Skeletal muscle satellite cell (primary cell): Measurements from ENCODE around the gene CAMLG.
A peak's percentile ranks its signal among the peaks of the same experiment; 100 is the strongest.
"Not testable (repeated sequence)": the region's sequence is repeated elsewhere in the genome, so short reads cannot be mapped to it uniquely, and the experiment has no call there.

ENCODE experiments used
- H3K27me3 ChIP-seq: 2 replicates; pipeline ENCODE4 v1.7.0; 2013; ENCODE audit warnings: low read length; ENCODE audit not compliant: control insufficient read depth, insufficient read depth
- H3K36me3 ChIP-seq: 2 replicates; pipeline ENCODE4 v1.7.0; 2013; ENCODE audit warnings: mild to moderate bottlenecking, control low read depth, low read length; ENCODE audit not compliant: insufficient read depth
- H3K4me1 ChIP-seq: 2 replicates; pipeline ENCODE4 v1.7.0; 2013; ENCODE audit warnings: low read length; ENCODE audit not compliant: control insufficient read depth, insufficient read depth
- H3K4me2 ChIP-seq: 2 replicates; pipeline ENCODE4 v1.7.0; 2013; ENCODE audit warnings: mild to moderate bottlenecking, low read length
- H3K4me3 ChIP-seq: 2 replicates; pipeline ENCODE4 v1.7.0; 2013; ENCODE audit warnings: low read length
- H3K9ac ChIP-seq: 2 replicates; pipeline ENCODE4 v1.7.0; 2013; ENCODE audit warnings: mild to moderate bottlenecking, low read depth, low read length, moderate library complexity
- H3K9me3 ChIP-seq: replicated peaks from 2 replicates; pipeline ENCODE4 v1.7.0; 2013; ENCODE audit warnings: mild to moderate bottlenecking, control low read depth, low read length

CAMLG gene

GRCh38 chr5:134738963-134739661, 764 bp downstream of the CAMLG start:
- peak overlapping the region; percentile 86 for H3K4me2 ChIP-seq
- peak overlapping the region; percentile 82 for H3K4me3 ChIP-seq
- peaks cover 13% of the 10 kb centered on the region for H3K4me1 ChIP-seq
- peak overlapping the region; percentile 95 for H3K9ac ChIP-seq
- peaks cover 14% of the 10 kb centered on the region for H3K36me3 ChIP-seq
- H3K9me3 ChIP-seq, result no peaks in the 10 kb centered on the region
- H3K27me3 ChIP-seq, result no peaks in the 10 kb centered on the region

GRCh38 chr5:134741052-134741451, 2.7 kb downstream of the CAMLG start:
- Histone ChIP-seq H3K4me1 (peaks cover 13% of the 10 kb centered on the region), H3K9me3 (no peaks in the 10 kb centered on the region), H3K9ac (no peak overlapping the region), H3K4me2 (no peak overlapping the region), H3K36me3 (peaks cover 14% of the 10 kb centered on the region), H3K27me3 (no peaks in the 10 kb centered on the region), H3K4me3 (no peak overlapping the region)

- Histone ChIP-seq H3K4me2 (no peak overlapping the region), H3K4me1 (peaks cover 13% of the 10 kb centered on the region), H3K9me3 (no peaks in the 10 kb centered on the region), H3K9ac (no peak overlapping the region), H3K27me3 (no peaks in the 10 kb centered on the region), H3K36me3 (peaks cover 14% of the 10 kb centered on the region), H3K4me3 (no peak overlapping the region)
These were observed 3.8 kb downstream of the CAMLG start for GRCh38 chr5:134742134-134742533.

- Histone ChIP-seq H3K4me3 (no peak overlapping the region), H3K4me1 (no peaks in the 10 kb centered on the region), H3K4me2 (no peak overlapping the region), H3K27me3 (no peaks in the 10 kb centered on the region), H3K36me3 (peaks cover 9% of the 10 kb centered on the region), H3K9me3 (no peaks in the 10 kb centered on the region), H3K9ac (no peak overlapping the region)
These were observed 11.1 kb downstream of the CAMLG start for GRCh38 chr5:134749415-134749814.

- Histone ChIP-seq H3K27me3 (no peaks in the 10 kb centered on the region), H3K4me3 (peak overlapping the region; percentile 89), H3K4me1 (peaks cover 10% of the 10 kb centered on the region), H3K9me3 (no peaks in the 10 kb centered on the region), H3K4me2 (peak overlapping the region; percentile 88), H3K9ac (peak overlapping the region; percentile 89), H3K36me3 (no peaks in the 10 kb centered on the region)
These were observed 19.8 kb downstream of the CAMLG start for GRCh38 chr5:134758176-134758503.

GRCh38 chr5:134758504-134759341, 20.4 kb downstream of the CAMLG start, which contains the start of gene DDX46:
Gene DDX46, plus strand, starts transcription at chr5:134758779. Its CDS starts 160 bp downstream, at chr5:134758939.
- H3K4me2 ChIP-seq, result peak within 1 kb of the TSS; percentile 88
- H3K9ac ChIP-seq, result peak within 1 kb of the TSS; percentile 89
- H3K4me1 ChIP-seq, result peaks cover 10% of the 10 kb centered on the region
- no peaks in the 10 kb centered on the region for H3K36me3 ChIP-seq
- peak within 1 kb of the TSS; percentile 89 for H3K4me3 ChIP-seq
- no peaks in the 10 kb centered on the region for H3K9me3 ChIP-seq
- no peaks in the 10 kb centered on the region for H3K27me3 ChIP-seq

GRCh38 chr5:134767528-134768291, 29.4 kb downstream of the CAMLG start:
- not testable (repeated sequence) for H3K9me3 ChIP-seq, H3K4me2 ChIP-seq, H3K27me3 ChIP-seq, H3K4me1 ChIP-seq, H3K9ac ChIP-seq, H3K4me3 ChIP-seq
- peaks cover 39% of the 10 kb centered on the region for H3K36me3 ChIP-seq

- Histone ChIP-seq H3K4me3 (no peak overlapping the region), H3K9me3 (no peaks in the 10 kb centered on the region), H3K4me2 (no peak overlapping the region), H3K4me1 (no peaks in the 10 kb centered on the region), H3K27me3 (no peaks in the 10 kb centered on the region), H3K9ac (no peak overlapping the region), H3K36me3 (peaks cover 52% of the 10 kb centered on the region)
These were observed 30.9 kb downstream of the CAMLG start for GRCh38 chr5:134769206-134769605.

GRCh38 chr5:134772461-134773125, 34.2 kb downstream of the CAMLG start:
- Histone ChIP-seq H3K4me2 (no peak overlapping the region), H3K4me3 (no peak overlapping the region), H3K36me3 (peaks cover 52% of the 10 kb centered on the region), H3K9ac (no peak overlapping the region), H3K27me3 (no peaks in the 10 kb centered on the region), H3K9me3 (no peaks in the 10 kb centered on the region), H3K4me1 (no peaks in the 10 kb centered on the region)

- H3K36me3 ChIP-seq, result peaks cover 60% of the 10 kb centered on the region
- no peak overlapping the region for H3K4me3 ChIP-seq
These were observed 39.0 kb downstream of the CAMLG start for GRCh38 chr5:134777366-134777765.

More at GRCh38 chr5:134777366-134777765, 39.0 kb downstream of the CAMLG start:
- Histone ChIP-seq H3K27me3 (no peaks in the 10 kb centered on the region), H3K9ac (no peak overlapping the region), H3K4me2 (no peak overlapping the region), H3K4me1 (no peaks in the 10 kb centered on the region), H3K9me3 (no peaks in the 10 kb centered on the region)
